Measurements from ENCODE around the gene CD151. TPM values are rescaled to one million over a fixed set of nuclear protein-coding genes. Genes with fewer than 3 reads are reported as not detected.

The CD151 gene
- total and polyA plus RNA-seq, 2 experiments from 2014 or later, result 62.9 to 109 TPM

GRCh38 chr11:864898-865297 lies 32.1 kb downstream of the CD151 start (continued):
- TF ChIP-seq, protein P1, sequence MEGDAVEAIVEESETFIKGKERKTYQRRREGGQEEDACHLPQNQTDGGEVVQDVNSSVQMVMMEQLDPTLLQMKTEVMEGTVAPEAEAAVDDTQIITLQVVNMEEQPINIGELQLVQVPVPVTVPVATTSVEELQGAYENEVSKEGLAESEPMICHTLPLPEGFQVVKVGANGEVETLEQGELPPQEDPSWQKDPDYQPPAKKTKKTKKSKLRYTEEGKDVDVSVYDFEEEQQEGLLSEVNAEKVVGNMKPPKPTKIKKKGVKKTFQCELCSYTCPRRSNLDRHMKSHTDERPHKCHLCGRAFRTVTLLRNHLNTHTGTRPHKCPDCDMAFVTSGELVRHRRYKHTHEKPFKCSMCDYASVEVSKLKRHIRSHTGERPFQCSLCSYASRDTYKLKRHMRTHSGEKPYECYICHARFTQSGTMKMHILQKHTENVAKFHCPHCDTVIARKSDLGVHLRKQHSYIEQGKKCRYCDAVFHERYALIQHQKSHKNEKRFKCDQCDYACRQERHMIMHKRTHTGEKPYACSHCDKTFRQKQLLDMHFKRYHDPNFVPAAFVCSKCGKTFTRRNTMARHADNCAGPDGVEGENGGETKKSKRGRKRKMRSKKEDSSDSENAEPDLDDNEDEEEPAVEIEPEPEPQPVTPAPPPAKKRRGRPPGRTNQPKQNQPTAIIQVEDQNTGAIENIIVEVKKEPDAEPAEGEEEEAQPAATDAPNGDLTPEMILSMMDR (conservative IDR thresholded peaks at IDR 0.05; ENCODE audit: low read depth in 2 of 2), result no peak
- TF ChIP-seq EZH2 (IDR thresholded peaks at IDR 0.05; ENCODE audit: low read depth, unreplicated experiment) (no peak), STAT1 (IDR thresholded peaks at IDR 0.05; ENCODE audit: unreplicated experiment) (no peak), EZH2phosphoT487 (IDR thresholded peaks at IDR 0.05; ENCODE audit: unreplicated experiment) (no peak)

GRCh38 chr11:865462-866430 lies 33.0 kb downstream of the CD151 start:
- H3K27me3 Mint-ChIP-seq (ENCODE audit: insufficient read depth, low read depth, poor library complexity), result peaks cover 36% of the 10 kb centered on the region
- TF ChIP-seq CREB1 (CRISPR knock-in tag; IDR thresholded peaks at IDR 0.05; ENCODE audit: low read depth), result no peak
- peak; percentile 25; the same call in 1 of the 2 replicates for TF ChIP-seq POLR2AphosphoS5 (IDR thresholded peaks at IDR 0.05; ENCODE audit: low read depth)
- H3K4me3 Mint-ChIP-seq, result no peak overlapping the region
- Histone ChIP-seq H3K27me3 (ENCODE audit: insufficient read depth) (no peaks in the 10 kb centered on the region), H3K4me2 (no peak overlapping the region), H3F3A (replicated peaks; ENCODE audit: low read depth) (peaks cover 24% of the 10 kb centered on the region), H2AFZ (no peak overlapping the region), H3K4me1 (ENCODE audit: insufficient read depth) (peaks cover 14% of the 10 kb centered on the region; the same call in 1 of the 2 replicates), H3K4me3 (no peak overlapping the region), H3K36me3 (ENCODE audit: insufficient read depth) (no peaks in the 10 kb centered on the region), H3K27ac (ENCODE audit: low read depth) (no peak overlapping the region), H3K79me2 (replicated peaks; ENCODE audit: insufficient read depth) (no peaks in the 10 kb centered on the region), H3K9me2 (ENCODE audit: insufficient read depth) (no peaks in the 10 kb centered on the region), H4K20me1 (replicated peaks; ENCODE audit: insufficient read depth) (peaks cover 29% of the 10 kb centered on the region)
- ATAC-seq (no peak), DNase-seq (ENCODE audit: low spot score) (no peak)
- H3K36me3 Mint-ChIP-seq (ENCODE audit: low read depth), result no peaks in the 10 kb centered on the region
- no peak overlapping the region for H3K27ac Mint-ChIP-seq
- H3K4me1 Mint-ChIP-seq, result peaks cover 24% of the 10 kb centered on the region
- no peaks in the 10 kb centered on the region; the same call in 2 of the 3 replicates for H3K9me3 Mint-ChIP-seq

DNA sequence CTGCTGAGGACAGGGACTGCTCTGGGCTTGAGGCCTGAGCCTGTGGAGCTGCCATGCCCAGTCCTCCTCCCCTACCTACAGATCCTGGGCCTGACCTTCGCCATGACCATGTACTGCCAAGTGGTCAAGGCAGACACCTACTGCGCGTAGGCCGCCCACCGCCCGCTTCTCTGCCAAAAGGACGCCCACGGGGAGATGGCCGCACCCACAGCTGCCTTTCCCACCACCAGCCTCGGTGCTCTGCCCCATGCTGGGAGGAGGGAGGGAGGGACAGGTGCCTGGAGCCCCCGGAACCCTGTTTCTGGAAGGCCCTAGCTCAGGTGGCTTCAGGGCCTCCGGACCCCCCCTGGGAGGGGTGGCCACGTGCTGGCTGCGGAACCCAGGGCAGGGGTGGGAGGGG lies 33.7 kb downstream of the CD151 start:
- ATAC-seq, result no peak
- no peaks in the 10 kb centered on the region for H3K36me3 ChIP-seq (ENCODE audit: insufficient read depth)
- Mint-ChIP-seq H3K4me3 (no peak overlapping the region), H3K9me3 (no peaks in the 10 kb centered on the region; the same call in 2 of the 3 replicates), H3K4me1 (peaks cover 24% of the 10 kb centered on the region), H3K27ac (no peak overlapping the region), H3K36me3 (ENCODE audit: low read depth) (no peaks in the 10 kb centered on the region), H3K27me3 (ENCODE audit: insufficient read depth, low read depth, poor library complexity) (peaks cover 36% of the 10 kb centered on the region)
- peaks cover 23% of the 10 kb centered on the region for H4K20me1 ChIP-seq (replicated peaks; ENCODE audit: insufficient read depth)
- peaks cover 24% of the 10 kb centered on the region for H3F3A ChIP-seq (replicated peaks; ENCODE audit: low read depth)
- H3K4me1 ChIP-seq (ENCODE audit: insufficient read depth), result peaks cover 14% of the 10 kb centered on the region; the same call in 1 of the 2 replicates
- H3K9me2 ChIP-seq (ENCODE audit: insufficient read depth), result no peaks in the 10 kb centered on the region
- H3K79me2 ChIP-seq (replicated peaks; ENCODE audit: insufficient read depth), result no peaks in the 10 kb centered on the region
- no peak overlapping the region for H2AFZ ChIP-seq
- no peak for DNase-seq (ENCODE audit: low spot score)
- no peak overlapping the region for H3K27ac ChIP-seq (ENCODE audit: low read depth)
- H3K4me2 ChIP-seq, result no peak overlapping the region
- no peak overlapping the region for H3K4me3 ChIP-seq
- no peaks in the 10 kb centered on the region for H3K27me3 ChIP-seq (ENCODE audit: insufficient read depth)
- TF ChIP-seq, protein P1 (conservative IDR thresholded peaks at IDR 0.05; ENCODE audit: low read depth in 2 of 2), result no peak
- no peak for TF ChIP-seq POLR2AphosphoS5 (IDR thresholded peaks at IDR 0.05; ENCODE audit: low read depth)
- TF ChIP-seq CREB1 (CRISPR knock-in tag; IDR thresholded peaks at IDR 0.05; ENCODE audit: low read depth), result no peak
- no peak for TF ChIP-seq EZH2phosphoT487 (IDR thresholded peaks at IDR 0.05; ENCODE audit: unreplicated experiment)
- no peak for TF ChIP-seq ETS1 (IDR thresholded peaks at IDR 0.05)
